Measurements from ENCODE around the gene ZDHHC18.
"Not testable (repeated sequence)": the region's sequence is repeated elsewhere in the genome, so short reads cannot be mapped to it uniquely, and the experiment has no call there.

Gene ZDHHC18

DNA sequence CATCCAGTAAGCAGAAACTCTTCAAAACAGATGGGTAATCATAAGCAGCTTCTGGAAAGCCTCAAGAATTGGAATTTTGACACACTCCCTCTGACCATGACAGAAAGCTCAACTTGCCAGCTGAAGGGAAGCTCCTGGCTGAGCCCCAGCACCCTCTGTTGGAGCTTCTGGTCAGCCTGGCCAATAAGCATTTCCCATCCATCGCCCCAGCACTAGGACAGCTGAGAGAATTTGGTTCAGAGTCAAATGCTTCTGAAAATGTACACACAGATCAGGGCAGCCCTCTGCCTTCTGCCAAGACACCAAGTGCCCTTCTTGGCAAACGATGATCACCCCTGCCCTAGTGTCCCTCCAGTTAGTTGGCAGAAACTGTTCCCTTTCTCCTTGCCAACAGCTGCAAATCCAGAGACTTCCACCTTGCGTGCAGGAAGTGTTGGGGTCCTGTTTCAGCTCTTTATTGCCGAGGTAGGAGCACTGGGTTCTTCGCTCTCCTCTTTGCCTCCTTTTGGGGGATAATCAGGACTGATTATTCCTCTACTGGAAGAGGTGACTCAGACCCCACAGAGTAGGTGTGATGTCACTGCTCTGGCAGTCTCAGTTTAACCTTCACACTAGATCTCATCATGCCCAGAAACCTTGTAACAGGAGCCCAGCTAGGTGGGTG lies 26.9 kb upstream of the ZDHHC18 start (continued):
- TF ChIP-seq, protein P1, sequence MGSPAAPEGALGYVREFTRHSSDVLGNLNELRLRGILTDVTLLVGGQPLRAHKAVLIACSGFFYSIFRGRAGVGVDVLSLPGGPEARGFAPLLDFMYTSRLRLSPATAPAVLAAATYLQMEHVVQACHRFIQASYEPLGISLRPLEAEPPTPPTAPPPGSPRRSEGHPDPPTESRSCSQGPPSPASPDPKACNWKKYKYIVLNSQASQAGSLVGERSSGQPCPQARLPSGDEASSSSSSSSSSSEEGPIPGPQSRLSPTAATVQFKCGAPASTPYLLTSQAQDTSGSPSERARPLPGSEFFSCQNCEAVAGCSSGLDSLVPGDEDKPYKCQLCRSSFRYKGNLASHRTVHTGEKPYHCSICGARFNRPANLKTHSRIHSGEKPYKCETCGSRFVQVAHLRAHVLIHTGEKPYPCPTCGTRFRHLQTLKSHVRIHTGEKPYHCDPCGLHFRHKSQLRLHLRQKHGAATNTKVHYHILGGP (tag by site-specific recombination; IDR thresholded peaks at IDR 0.05), result no peak
- TF ChIP-seq ZNF830 (tag by site-specific recombination; IDR thresholded peaks at IDR 0.05; ENCODE audit: low read depth) (no peak), ZNF221 (tag by site-specific recombination; IDR thresholded peaks at IDR 0.05; ENCODE audit: borderline replicate concordance) (no peak), ZNF776 (tag by site-specific recombination; IDR thresholded peaks at IDR 0.05; ENCODE audit: borderline replicate concordance) (no peak), ZNF785 (tag by site-specific recombination; IDR thresholded peaks at IDR 0.05) (no peak), KLF9 (tag by site-specific recombination; IDR thresholded peaks at IDR 0.05; ENCODE audit: low read depth) (no peak)
- TF ChIP-seq, protein P2, sequence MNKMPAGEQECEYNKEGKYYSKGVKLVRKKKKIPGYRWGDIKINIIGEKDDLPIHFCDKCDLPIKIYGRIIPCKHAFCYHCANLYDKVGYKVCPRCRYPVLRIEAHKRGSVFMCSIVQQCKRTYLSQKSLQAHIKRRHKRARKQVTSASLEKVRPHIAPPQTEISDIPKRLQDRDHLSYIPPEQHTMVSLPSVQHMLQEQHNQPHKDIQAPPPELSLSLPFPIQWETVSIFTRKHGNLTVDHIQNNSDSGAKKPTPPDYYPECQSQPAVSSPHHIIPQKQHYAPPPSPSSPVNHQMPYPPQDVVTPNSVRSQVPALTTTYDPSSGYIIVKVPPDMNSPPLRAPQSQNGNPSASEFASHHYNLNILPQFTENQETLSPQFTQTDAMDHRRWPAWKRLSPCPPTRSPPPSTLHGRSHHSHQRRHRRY (tag by site-specific recombination; IDR thresholded peaks at IDR 0.05), result no peak
- TF ChIP-seq, protein P3, sequence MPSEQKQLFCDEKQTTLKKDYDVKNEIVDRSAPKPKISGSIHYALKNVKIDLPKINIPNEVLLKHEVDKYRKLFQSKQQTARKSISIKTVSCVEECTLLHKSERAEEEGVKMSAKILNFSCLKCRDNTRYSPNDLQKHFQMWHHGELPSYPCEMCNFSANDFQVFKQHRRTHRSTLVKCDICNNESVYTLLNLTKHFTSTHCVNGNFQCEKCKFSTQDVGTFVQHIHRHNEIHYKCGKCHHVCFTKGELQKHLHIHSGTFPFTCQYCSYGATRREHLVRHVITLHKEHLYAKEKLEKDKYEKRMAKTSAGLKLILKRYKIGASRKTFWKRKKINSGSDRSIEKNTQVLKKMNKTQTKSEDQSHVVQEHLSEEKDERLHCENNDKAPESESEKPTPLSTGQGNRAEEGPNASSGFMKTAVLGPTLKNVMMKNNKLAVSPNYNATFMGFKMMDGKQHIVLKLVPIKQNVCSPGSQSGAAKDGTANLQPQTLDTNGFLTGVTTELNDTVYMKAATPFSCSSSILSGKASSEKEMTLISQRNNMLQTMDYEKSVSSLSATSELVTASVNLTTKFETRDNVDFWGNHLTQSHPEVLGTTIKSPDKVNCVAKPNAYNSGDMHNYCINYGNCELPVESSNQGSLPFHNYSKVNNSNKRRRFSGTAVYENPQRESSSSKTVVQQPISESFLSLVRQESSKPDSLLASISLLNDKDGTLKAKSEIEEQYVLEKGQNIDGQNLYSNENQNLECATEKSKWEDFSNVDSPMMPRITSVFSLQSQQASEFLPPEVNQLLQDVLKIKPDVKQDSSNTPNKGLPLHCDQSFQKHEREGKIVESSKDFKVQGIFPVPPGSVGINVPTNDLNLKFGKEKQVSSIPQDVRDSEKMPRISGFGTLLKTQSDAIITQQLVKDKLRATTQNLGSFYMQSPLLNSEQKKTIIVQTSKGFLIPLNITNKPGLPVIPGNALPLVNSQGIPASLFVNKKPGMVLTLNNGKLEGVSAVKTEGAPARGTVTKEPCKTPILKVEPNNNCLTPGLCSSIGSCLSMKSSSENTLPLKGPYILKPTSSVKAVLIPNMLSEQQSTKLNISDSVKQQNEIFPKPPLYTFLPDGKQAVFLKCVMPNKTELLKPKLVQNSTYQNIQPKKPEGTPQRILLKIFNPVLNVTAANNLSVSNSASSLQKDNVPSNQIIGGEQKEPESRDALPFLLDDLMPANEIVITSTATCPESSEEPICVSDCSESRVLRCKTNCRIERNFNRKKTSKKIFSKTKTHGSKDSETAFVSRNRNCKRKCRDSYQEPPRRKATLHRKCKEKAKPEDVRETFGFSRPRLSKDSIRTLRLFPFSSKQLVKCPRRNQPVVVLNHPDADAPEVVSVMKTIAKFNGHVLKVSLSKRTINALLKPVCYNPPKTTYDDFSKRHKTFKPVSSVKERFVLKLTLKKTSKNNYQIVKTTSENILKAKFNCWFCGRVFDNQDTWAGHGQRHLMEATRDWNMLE (tag by site-specific recombination; conservative IDR thresholded peaks at IDR 0.05; ENCODE audit: low read depth), result no peak
- TF ChIP-seq, protein P4, sequence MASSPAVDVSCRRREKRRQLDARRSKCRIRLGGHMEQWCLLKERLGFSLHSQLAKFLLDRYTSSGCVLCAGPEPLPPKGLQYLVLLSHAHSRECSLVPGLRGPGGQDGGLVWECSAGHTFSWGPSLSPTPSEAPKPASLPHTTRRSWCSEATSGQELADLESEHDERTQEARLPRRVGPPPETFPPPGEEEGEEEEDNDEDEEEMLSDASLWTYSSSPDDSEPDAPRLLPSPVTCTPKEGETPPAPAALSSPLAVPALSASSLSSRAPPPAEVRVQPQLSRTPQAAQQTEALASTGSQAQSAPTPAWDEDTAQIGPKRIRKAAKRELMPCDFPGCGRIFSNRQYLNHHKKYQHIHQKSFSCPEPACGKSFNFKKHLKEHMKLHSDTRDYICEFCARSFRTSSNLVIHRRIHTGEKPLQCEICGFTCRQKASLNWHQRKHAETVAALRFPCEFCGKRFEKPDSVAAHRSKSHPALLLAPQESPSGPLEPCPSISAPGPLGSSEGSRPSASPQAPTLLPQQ (tag by site-specific recombination; IDR thresholded peaks at IDR 0.05), result no peak
- TF ChIP-seq, protein P5, sequence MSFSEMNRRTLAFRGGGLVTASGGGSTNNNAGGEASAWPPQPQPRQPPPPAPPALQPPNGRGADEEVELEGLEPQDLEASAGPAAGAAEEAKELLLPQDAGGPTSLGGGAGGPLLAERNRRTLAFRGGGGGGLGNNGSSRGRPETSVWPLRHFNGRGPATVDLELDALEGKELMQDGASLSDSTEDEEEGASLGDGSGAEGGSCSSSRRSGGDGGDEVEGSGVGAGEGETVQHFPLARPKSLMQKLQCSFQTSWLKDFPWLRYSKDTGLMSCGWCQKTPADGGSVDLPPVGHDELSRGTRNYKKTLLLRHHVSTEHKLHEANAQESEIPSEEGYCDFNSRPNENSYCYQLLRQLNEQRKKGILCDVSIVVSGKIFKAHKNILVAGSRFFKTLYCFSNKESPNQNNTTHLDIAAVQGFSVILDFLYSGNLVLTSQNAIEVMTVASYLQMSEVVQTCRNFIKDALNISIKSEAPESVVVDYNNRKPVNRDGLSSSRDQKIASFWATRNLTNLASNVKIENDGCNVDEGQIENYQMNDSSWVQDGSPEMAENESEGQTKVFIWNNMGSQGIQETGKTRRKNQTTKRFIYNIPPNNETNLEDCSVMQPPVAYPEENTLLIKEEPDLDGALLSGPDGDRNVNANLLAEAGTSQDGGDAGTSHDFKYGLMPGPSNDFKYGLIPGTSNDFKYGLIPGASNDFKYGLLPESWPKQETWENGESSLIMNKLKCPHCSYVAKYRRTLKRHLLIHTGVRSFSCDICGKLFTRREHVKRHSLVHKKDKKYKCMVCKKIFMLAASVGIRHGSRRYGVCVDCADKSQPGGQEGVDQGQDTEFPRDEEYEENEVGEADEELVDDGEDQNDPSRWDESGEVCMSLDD (tag by site-specific recombination; IDR thresholded peaks at IDR 0.05), result 0 out of 2 replicates have a peak, but pooled peaks have one; percentile 17

DNA sequence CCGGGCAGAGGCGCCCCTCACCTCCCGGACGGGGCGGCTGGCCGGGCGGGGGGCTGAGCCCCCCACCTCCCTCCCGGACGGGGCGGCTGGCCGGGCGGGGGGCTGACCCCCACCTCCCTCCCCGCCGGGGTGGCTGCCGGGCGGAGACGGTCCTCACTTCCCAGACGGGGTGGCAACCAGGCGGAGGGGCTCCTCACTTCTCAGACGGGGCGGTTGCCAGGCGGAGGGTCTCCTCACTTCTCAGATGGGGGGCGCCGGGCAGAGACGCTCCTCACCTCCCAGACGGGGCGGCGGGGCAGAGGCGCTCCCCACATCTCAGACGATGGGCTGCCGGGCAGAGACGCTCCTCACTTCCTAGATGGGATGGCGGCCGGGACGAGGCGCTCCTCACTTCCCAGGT lies 22.6 kb upstream of the ZDHHC18 start:
- H3K4me3 ChIP-seq (ENCODE audit: low read depth, low read length); H3K36me3 ChIP-seq (ENCODE audit: control insufficient read depth in 2 of 2, insufficient read depth in 1 of 2, low read length in 2 of 2); H3K4me1 ChIP-seq (ENCODE audit: control insufficient read depth, insufficient read depth, low read length); H3K27ac ChIP-seq (ENCODE audit: extremely low read depth, low read depth, low read length); H3K9me3 ChIP-seq (ENCODE audit: control insufficient read depth, insufficient read depth, low read depth, low read length); POLR2A ChIA-PET; CTCF ChIA-PET: not testable (repeated sequence)

All from HEK293 (cell line).